Tibial nerve (tissue), 4 donors: ENCODE measurements around the gene TNFRSF19.

Experiments
- CTCF ChIP-seq, 5 experiments: fragments of 200-600 bp in 3 of 5; fragments of 450-650 bp in 2 of 5; sonication (generic) in 3 of 5; IDR thresholded peaks; one replicate each; pipeline ENCODE4 v1.5.1; 2016 to 2019; ENCODE audit warnings: antibody characterized with exemption in 5 of 5, mild to moderate bottlenecking in 3 of 5, moderate library complexity in 2 of 5
- EP300 ChIP-seq, 2 donors: sonication (generic); formaldehyde crosslinking; IDR thresholded peaks; one replicate each; pipeline ENCODE4 v1.6.1; 2017; ENCODE audit warnings: antibody characterized with exemption in 2 of 2, mild to moderate bottlenecking in 1 of 2
- POLR2A ChIP-seq, 2 donors: fragments of 450-650 bp; IDR thresholded peaks; one replicate each; pipeline ENCODE4 v1.6.1; 2017; ENCODE audit warnings: antibody characterized with exemption in 2 of 2, mild to moderate bottlenecking in 2 of 2, moderate library complexity in 2 of 2

GRCh38 chr13:23666582-23666981 lies 96.4 kb downstream of the TNFRSF19 start:
- TF ChIP-seq POLR2A (IDR thresholded peaks at IDR 0.05) (no peak), CTCF (IDR thresholded peaks at IDR 0.05) (no peak), EP300 (IDR thresholded peaks at IDR 0.05) (no peak)
